Measurements from ENCODE around the gene EEF1G.
A peak's percentile ranks its signal among the peaks of the same experiment; 100 is the strongest.
"Not testable (repeated sequence)": the region's sequence is repeated elsewhere in the genome, so short reads cannot be mapped to it uniquely, and the experiment has no call there.

Gene EEF1G

GRCh38 chr11:62556108-62556874 lies 17.4 kb downstream of the EEF1G start:
- no peak for TF ChIP-seq CTCF (IDR thresholded peaks at IDR 0.05; ENCODE audit: borderline replicate concordance, insufficient read depth, low read depth, low read length)
- H3K4me3 ChIP-seq (ENCODE audit: low read depth, low read length) = peak overlapping the region; percentile 1

GRCh38 chr11:62555464-62556107 lies 18.1 kb downstream of the EEF1G start:
- H3K4me3 ChIP-seq (ENCODE audit: low read depth, low read length) = peak overlapping the region; percentile 1
- TF ChIP-seq CTCF (IDR thresholded peaks at IDR 0.05; ENCODE audit: borderline replicate concordance, insufficient read depth, low read depth, low read length) = no peak

- TF ChIP-seq CTCF (IDR thresholded peaks at IDR 0.05; ENCODE audit: borderline replicate concordance, insufficient read depth, low read depth, low read length) = no peak
- H3K4me3 ChIP-seq (ENCODE audit: low read depth, low read length) = no peak overlapping the region
Measured at GRCh38 chr11:62554387-62555167, 19.1 kb downstream of the EEF1G start.

- H3K4me3 ChIP-seq (ENCODE audit: low read depth, low read length) = no peak overlapping the region
- TF ChIP-seq CTCF (IDR thresholded peaks at IDR 0.05; ENCODE audit: borderline replicate concordance, insufficient read depth, low read depth, low read length) = no peak
Measured at GRCh38 chr11:62553839-62554361, 19.8 kb downstream of the EEF1G start.

- H3K4me3 ChIP-seq (ENCODE audit: low read depth, low read length) = no peak overlapping the region
- TF ChIP-seq CTCF (IDR thresholded peaks at IDR 0.05; ENCODE audit: borderline replicate concordance, insufficient read depth, low read depth, low read length) = no peak
Measured at GRCh38 chr11:62553080-62553838, 20.4 kb downstream of the EEF1G start.

- H3K4me3 ChIP-seq (ENCODE audit: low read depth, low read length) = no peak overlapping the region
- TF ChIP-seq CTCF (IDR thresholded peaks at IDR 0.05; ENCODE audit: borderline replicate concordance, insufficient read depth, low read depth, low read length) = no peak
Measured at GRCh38 chr11:62552485-62553079, 21.1 kb downstream of the EEF1G start.

GRCh38 chr11:62550478-62550877 lies 23.2 kb downstream of the EEF1G start:
- H3K4me3 ChIP-seq (ENCODE audit: low read depth, low read length) = not testable (repeated sequence)

Data from GM12875 (cell line).